OCI-LY7 (cell line): ENCODE measurements around the gene DDN.

Experiments used
- EZH2phosphoT487 ChIP-seq: fragments of 200-600 bp; sonication (generic); IDR thresholded peaks from 2 replicates; pipeline ENCODE4 v1.6.1; 2018; ENCODE audit warnings: low read depth, borderline replicate concordance, mild to moderate bottlenecking, mixed run types, antibody characterized with exemption, low read length, moderate library complexity, mixed read lengths
- TF ChIP-seq, protein P1 (sequence below): fragments of 200-600 bp; sonication (generic); conservative IDR thresholded peaks from 2 replicates; pipeline ENCODE4 v1.5.1; 2014; ENCODE audit warnings: mild to moderate bottlenecking, antibody characterized with exemption, low read length, moderate library complexity, mixed read lengths

- TF ChIP-seq, protein P1, sequence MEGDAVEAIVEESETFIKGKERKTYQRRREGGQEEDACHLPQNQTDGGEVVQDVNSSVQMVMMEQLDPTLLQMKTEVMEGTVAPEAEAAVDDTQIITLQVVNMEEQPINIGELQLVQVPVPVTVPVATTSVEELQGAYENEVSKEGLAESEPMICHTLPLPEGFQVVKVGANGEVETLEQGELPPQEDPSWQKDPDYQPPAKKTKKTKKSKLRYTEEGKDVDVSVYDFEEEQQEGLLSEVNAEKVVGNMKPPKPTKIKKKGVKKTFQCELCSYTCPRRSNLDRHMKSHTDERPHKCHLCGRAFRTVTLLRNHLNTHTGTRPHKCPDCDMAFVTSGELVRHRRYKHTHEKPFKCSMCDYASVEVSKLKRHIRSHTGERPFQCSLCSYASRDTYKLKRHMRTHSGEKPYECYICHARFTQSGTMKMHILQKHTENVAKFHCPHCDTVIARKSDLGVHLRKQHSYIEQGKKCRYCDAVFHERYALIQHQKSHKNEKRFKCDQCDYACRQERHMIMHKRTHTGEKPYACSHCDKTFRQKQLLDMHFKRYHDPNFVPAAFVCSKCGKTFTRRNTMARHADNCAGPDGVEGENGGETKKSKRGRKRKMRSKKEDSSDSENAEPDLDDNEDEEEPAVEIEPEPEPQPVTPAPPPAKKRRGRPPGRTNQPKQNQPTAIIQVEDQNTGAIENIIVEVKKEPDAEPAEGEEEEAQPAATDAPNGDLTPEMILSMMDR: no peak
- no peak for TF ChIP-seq EZH2phosphoT487
Measured at GRCh38 chr12:48982397-48983080, 16.6 kb downstream of the DDN start.
